Measurements from ENCODE around the gene TTC4. TPM values are rescaled to one million over a fixed set of nuclear protein-coding genes. Genes with fewer than 3 reads are reported as not detected.

Gene TTC4
- total RNA-seq, 4 donors from 2014 or later = 14.0 to 22.1 (median 15.5) TPM

DNA sequence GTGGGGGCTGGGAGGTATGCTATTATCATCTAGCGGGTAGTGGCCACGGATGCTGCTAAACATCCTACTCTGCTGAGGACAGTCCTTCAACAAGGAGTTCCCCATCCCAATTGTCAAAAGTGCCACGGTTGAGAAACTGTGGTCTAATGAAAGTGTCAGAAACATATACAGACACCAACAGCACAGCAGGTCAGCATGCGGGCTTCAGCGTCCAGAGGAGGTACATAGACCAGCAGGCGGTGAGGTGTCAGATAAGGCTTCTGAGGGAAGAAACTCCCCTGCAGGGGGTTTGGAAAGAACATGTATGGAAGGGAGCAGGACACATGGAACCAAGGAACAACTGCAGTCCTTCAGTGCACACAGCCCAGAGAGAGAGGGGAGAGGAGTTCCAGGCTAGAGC lies 4.8 kb upstream of the TTC4 start:
- no peak for TF ChIP-seq CTCF (IDR thresholded peaks at IDR 0.05; ENCODE audit: low read depth)

GRCh38 chr1:54711536-54711935 lies 4.1 kb upstream of the TTC4 start:
- no peak for TF ChIP-seq CTCF (IDR thresholded peaks at IDR 0.05; ENCODE audit: low read depth)

DNA sequence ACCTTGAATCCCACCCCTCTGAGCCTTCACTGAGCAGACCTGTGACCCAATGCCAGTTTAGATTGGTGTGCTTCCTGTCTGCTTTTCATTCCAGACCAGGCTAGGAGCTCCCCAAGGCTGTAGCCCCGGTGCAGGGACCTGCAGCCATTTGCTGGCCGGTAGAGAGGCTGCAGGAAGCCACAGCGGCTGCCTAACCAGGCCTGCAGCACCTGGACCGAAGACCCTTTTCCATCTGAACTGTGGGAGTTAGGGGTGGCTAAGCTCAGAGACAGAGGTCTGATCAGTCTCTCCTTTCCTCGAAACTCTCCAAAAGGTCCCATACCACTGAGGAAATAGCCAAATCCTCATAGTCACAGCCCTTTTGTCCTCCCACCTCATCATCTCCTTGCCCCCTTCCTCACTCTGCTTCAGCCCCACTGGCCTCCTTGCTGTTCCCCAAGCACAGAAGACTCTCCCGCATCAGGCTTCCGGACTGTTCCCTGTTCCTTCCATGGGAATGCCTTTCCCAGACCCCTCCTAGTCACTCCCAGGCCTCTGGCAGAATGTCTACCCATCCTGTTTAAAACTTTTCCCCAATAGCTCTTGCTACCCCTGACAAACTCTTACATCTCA lies 674 bp upstream of the TTC4 start:
- TF ChIP-seq CTCF (IDR thresholded peaks at IDR 0.05; ENCODE audit: low read depth) = no peak

- no peak for TF ChIP-seq CTCF (IDR thresholded peaks at IDR 0.05; ENCODE audit: low read depth)
Measured at GRCh38 chr1:54716299-54717047, 812 bp downstream of the TTC4 start.

DNA sequence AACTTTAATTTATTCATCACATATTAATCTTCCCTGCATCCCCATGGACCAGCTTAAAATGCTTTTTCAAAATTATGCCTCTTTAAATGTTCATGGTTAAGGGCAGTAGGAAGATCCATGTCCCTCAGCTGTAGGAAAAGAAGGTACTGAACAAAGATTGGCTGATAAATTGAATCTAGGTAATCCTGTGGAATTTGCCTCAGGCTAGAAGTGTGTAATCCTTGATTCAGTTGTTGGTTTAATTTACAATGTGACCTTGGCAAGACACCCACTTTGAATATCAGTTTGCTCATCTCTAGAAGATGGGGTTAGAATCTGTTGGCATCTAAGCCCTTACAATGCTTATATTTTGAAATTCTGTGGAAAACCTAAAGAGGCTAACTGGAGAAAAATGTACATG lies 6.1 kb downstream of the TTC4 start:
- TF ChIP-seq CTCF (IDR thresholded peaks at IDR 0.05; ENCODE audit: low read depth) = no peak

DNA sequence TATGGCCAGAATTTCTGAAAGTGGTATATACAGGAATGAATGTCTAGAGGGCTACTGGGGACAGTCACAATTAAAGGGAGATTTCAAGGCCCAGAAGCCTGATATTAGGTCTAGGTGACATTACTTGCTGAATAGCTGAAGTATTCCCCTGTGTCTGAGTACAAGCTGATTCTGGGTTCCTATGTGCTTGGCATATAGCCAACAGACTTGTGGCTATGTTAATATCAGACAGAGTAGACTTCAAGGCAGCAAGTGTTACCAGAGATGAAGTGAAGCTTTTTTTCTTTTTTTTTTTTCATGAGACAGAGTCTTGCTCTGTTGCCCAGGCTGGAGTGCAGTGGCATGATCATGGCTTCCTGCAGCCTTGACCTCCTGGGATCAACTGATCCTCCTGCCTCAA lies 8.3 kb downstream of the TTC4 start:
- TF ChIP-seq CTCF (IDR thresholded peaks at IDR 0.05; ENCODE audit: low read depth) = no peak

GRCh38 chr1:54724771-54725170 lies 9.1 kb downstream of the TTC4 start:
- TF ChIP-seq CTCF (IDR thresholded peaks at IDR 0.05; ENCODE audit: low read depth) = no peak
